ENCODE data around the gene CEACAM1.

CEACAM1 gene

DNA sequence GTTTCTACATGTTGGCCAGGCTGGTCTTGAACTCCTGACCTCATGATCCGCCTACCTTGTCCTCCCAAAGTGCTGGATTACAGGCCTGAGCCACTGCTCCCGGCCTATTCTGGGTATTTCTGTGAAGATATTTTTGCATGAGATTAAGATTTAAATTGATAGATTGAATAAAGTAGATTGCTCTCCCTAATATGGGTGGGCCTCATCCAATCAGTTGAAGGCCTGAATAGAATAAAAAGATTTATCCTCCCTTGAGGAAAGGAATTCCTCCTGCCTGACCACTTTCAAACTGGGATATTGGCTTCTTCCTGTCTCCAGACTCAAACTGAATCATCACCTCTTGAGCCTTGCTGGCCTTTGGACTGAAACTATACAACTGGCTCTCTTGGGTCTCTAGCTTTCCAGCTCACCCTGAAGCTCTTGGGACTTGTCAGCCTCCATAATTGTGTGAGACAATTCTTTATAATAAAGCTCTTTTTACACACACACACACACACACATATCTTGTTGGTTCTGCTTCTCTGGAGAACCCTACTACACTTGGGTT is 49.4 kb downstream of the CEACAM1 start:
- DNase-seq: no peak

DNA sequence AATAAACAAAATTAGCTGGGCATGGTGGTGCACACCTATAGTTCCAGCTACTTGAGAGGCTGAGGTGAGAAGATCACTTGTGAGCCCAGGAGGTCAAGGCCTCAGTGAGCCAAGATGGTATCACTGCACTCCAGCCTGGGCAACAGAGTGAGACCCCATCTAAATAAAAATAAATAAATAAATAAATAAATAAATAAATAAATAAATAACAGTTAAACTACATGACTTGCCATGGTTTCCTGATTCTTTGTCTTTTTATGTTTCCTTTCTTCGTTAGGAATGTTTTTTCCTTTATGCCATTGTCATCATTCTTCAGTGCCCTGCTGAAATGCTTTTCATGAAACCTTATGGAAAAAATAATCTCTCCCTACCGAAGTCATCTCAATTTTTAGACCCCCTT is 50.3 kb downstream of the CEACAM1 start:
- H3K36me3 ChIP-seq (ENCODE audit: control insufficient read depth, insufficient read depth, low read length): no peaks in the 10 kb centered on the region
- H3K4me1 ChIP-seq (ENCODE audit: control insufficient read depth, insufficient read depth, low read length, poor library complexity, severe bottlenecking): peaks cover 8% of the 10 kb centered on the region
- no peak overlapping the region for H3K4me3 ChIP-seq (ENCODE audit: insufficient read depth, low read depth, low read length, poor library complexity, severe bottlenecking)
- H3K27ac ChIP-seq (ENCODE audit: insufficient read depth, low read length, poor library complexity, severe bottlenecking): no peak overlapping the region
- no peaks in the 10 kb centered on the region for H3K27me3 ChIP-seq (replicated peaks; ENCODE audit: control insufficient read depth, insufficient read depth, low read length, poor library complexity, severe bottlenecking)
- H3K9me3 ChIP-seq (ENCODE audit: control insufficient read depth, low read length): no peaks in the 10 kb centered on the region
- DNase-seq: no peak

More for the DNA sequence above, 49.4 kb downstream of the CEACAM1 start:
- Histone ChIP-seq H3K27me3 (replicated peaks; ENCODE audit: control insufficient read depth, insufficient read depth, low read length, poor library complexity, severe bottlenecking) (no peaks in the 10 kb centered on the region), H3K27ac (ENCODE audit: insufficient read depth, low read length, poor library complexity, severe bottlenecking) (no peak overlapping the region), H3K4me1 (ENCODE audit: control insufficient read depth, insufficient read depth, low read length, poor library complexity, severe bottlenecking) (peaks cover 8% of the 10 kb centered on the region), H3K4me3 (ENCODE audit: insufficient read depth, low read depth, low read length, poor library complexity, severe bottlenecking) (no peak overlapping the region), H3K9me3 (ENCODE audit: control insufficient read depth, low read length) (no peaks in the 10 kb centered on the region), H3K36me3 (ENCODE audit: control insufficient read depth, insufficient read depth, low read length) (no peaks in the 10 kb centered on the region)

DNA sequence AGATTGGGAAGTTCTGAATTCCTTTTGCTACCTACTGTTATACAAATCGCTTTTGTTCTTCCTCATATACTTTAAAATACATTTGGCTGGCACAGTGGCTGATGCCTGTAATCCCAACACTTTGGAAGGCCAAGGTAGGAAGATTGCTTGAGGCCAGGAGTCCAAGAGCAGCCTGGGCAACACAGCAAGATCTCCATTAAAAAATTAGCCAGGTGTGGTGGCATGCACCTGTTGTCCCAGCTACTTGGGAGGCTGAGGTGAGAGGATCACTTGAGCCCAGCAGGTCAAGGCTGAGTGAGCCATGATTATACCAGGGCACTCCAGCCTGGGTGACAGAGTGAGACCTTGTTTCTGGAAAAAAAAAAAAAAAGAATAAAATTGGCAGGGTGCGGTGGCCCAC is 51.2 kb downstream of the CEACAM1 start:
- H3K4me3 ChIP-seq (ENCODE audit: insufficient read depth, low read depth, low read length, poor library complexity, severe bottlenecking): no peak overlapping the region
- H3K9me3 ChIP-seq (ENCODE audit: control insufficient read depth, low read length): no peaks in the 10 kb centered on the region
- H3K27ac ChIP-seq (ENCODE audit: insufficient read depth, low read length, poor library complexity, severe bottlenecking): no peak overlapping the region
- no peak for DNase-seq
- no peaks in the 10 kb centered on the region for H3K36me3 ChIP-seq (ENCODE audit: control insufficient read depth, insufficient read depth, low read length)
- H3K4me1 ChIP-seq (ENCODE audit: control insufficient read depth, insufficient read depth, low read length, poor library complexity, severe bottlenecking): peaks cover 8% of the 10 kb centered on the region
- no peaks in the 10 kb centered on the region for H3K27me3 ChIP-seq (replicated peaks; ENCODE audit: control insufficient read depth, insufficient read depth, low read length, poor library complexity, severe bottlenecking)

DNA sequence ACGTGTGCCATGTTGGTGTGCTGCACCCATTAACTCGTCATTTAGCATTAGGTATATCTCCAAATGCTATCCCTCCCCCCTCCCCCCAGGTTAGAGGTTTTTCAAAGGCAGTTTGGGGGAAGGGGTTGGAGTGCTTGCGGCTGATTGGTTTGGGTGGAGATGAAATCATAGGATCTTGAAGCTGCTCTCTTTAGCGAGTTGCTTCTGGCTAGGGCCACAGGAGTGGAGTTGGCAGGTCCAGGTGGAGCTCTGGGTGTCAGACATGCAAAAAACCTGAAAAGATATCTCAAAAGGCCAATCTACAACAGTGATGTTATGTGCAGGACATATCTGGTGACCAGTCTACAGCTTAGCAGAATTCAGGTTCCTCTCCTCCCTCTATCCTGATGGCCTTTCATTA is 52.9 kb downstream of the CEACAM1 start:
- Histone ChIP-seq H3K27me3 (replicated peaks; ENCODE audit: control insufficient read depth, insufficient read depth, low read length, poor library complexity, severe bottlenecking) (no peaks in the 10 kb centered on the region), H3K4me1 (ENCODE audit: control insufficient read depth, insufficient read depth, low read length, poor library complexity, severe bottlenecking) (no peaks in the 10 kb centered on the region), H3K4me3 (ENCODE audit: insufficient read depth, low read depth, low read length, poor library complexity, severe bottlenecking) (no peak overlapping the region), H3K27ac (ENCODE audit: insufficient read depth, low read length, poor library complexity, severe bottlenecking) (no peak overlapping the region), H3K36me3 (ENCODE audit: control insufficient read depth, insufficient read depth, low read length) (no peaks in the 10 kb centered on the region), H3K9me3 (ENCODE audit: control insufficient read depth, low read length) (no peaks in the 10 kb centered on the region)
- DNase-seq: no peak

DNA sequence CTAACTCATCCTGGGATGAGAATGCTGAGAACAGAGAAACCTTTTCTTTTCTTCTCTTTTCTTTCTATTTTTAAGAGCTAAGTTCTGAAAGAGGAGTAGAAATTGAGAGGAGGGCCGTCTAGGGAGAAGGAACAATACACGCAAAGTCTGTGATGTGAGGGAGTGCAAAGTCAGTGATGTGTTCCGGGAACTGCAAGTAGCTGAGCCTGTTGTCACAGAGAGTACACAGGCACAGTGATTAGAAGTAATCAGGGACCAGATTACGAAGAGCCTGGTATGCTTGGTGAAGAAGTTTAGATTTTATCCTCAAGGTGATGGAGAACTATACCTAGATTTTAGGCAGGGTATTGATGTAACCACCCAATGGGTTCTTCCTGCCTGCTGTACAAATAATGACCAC is 53.5 kb downstream of the CEACAM1 start:
- Histone ChIP-seq H3K27ac (ENCODE audit: insufficient read depth, low read length, poor library complexity, severe bottlenecking) (no peak overlapping the region), H3K9me3 (ENCODE audit: control insufficient read depth, low read length) (no peaks in the 10 kb centered on the region), H3K36me3 (ENCODE audit: control insufficient read depth, insufficient read depth, low read length) (no peaks in the 10 kb centered on the region), H3K4me1 (ENCODE audit: control insufficient read depth, insufficient read depth, low read length, poor library complexity, severe bottlenecking) (no peaks in the 10 kb centered on the region), H3K27me3 (replicated peaks; ENCODE audit: control insufficient read depth, insufficient read depth, low read length, poor library complexity, severe bottlenecking) (no peaks in the 10 kb centered on the region), H3K4me3 (ENCODE audit: insufficient read depth, low read depth, low read length, poor library complexity, severe bottlenecking) (no peak overlapping the region)
- DNase-seq: no peak

DNA sequence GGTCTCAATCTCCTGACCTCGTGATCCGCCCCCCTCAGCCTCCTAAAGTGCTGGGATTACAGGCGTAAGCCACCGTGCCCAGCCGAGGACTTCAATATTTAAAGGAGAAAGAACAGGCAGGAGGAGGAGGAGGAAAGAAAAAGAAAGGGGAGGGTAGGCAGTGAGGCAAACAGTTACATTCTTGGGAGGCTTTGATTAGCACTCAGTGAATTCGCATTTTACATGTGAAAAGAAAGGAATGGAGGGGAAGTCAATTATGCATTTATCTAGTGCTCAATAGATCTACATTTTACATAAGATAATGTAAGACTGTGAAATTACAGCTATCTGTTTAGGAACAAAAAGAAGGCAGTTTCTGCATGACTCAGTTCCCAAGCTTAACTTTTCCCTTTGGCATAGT is 54.6 kb downstream of the CEACAM1 start:
- Histone ChIP-seq H3K36me3 (ENCODE audit: control insufficient read depth, insufficient read depth, low read length) (no peaks in the 10 kb centered on the region), H3K4me3 (ENCODE audit: insufficient read depth, low read depth, low read length, poor library complexity, severe bottlenecking) (no peak overlapping the region), H3K4me1 (ENCODE audit: control insufficient read depth, insufficient read depth, low read length, poor library complexity, severe bottlenecking) (no peaks in the 10 kb centered on the region), H3K27ac (ENCODE audit: insufficient read depth, low read length, poor library complexity, severe bottlenecking) (no peak overlapping the region), H3K9me3 (ENCODE audit: control insufficient read depth, low read length) (no peaks in the 10 kb centered on the region), H3K27me3 (replicated peaks; ENCODE audit: control insufficient read depth, insufficient read depth, low read length, poor library complexity, severe bottlenecking) (no peaks in the 10 kb centered on the region)
- no peak for DNase-seq

DNA sequence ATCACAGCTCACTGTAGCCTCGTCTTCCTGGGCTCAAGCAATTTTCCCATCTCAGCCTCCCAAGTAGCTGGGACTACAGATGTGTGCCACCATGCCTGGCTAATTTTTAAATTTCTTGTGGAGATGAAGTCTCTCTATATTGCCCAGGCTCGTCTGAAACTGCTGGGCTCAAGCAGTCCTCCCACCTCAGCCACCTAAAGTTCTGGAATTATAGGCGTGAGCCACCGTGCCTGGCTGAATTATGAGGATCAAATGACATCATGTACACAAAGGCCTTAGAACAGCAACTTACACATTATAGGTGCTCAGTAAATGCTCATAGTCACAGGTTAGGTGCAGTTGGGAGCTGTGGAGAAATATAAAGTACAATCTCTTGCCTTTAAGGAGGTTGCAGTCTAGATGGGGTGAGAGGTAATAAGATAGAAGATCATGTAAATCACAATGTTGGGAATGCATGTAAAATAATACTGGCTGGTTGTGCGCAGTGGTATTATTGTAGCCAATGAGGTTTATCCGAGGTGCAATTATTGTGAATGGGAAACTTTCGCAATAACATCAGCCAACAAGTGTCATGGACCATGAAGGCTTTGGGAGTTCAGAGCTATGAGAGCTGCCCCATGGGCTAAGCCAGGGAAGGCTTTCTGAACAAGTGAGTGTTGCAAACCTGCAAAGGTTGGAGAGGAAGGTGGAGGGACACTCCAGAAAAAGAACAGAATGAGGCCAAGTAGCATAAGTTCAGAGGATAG is 55.7 kb downstream of the CEACAM1 start:
- no peak for DNase-seq
- no peaks in the 10 kb centered on the region for H3K27me3 ChIP-seq (replicated peaks; ENCODE audit: control insufficient read depth, insufficient read depth, low read length, poor library complexity, severe bottlenecking)

DNA sequence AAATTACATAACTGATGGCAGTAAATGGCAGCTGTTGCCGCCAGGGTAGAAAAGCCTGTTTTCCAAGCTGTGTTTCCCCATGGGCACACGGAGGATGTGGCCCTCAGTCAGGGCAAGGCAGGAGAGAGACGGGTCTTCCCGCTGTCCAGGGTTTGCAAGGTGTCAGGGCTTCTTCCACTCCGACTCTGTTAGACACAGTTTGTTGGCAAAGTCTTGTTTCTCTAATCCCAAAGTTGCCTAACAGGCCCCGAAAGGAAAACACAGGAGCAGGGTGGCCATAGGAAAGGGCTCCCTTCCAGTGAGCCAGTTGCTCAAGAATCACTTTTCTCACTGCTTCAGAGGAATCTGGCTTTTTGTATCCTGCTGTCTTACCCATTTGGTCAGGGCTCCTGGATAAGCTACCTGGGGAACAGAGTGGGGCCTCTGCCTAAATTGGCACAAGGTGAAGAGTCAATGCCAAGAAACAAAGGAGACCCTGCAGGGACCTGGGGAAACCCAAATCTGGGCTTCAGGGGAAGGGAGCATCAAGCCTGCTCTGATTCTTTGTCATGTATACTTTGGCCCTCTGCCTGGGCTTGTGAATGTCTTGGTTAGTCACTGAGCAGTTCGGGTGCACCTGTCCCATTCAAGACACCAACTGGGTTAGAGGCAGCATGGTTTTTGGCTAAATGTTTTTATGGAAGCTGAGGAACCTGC is 56.6 kb downstream of the CEACAM1 start:
- Histone ChIP-seq H3K4me3 (ENCODE audit: insufficient read depth, low read depth, low read length, poor library complexity, severe bottlenecking) (no peak overlapping the region), H3K27ac (ENCODE audit: insufficient read depth, low read length, poor library complexity, severe bottlenecking) (no peak overlapping the region), H3K9me3 (ENCODE audit: control insufficient read depth, low read length) (no peaks in the 10 kb centered on the region), H3K4me1 (ENCODE audit: control insufficient read depth, insufficient read depth, low read length, poor library complexity, severe bottlenecking) (no peaks in the 10 kb centered on the region), H3K36me3 (ENCODE audit: control insufficient read depth, insufficient read depth, low read length) (no peaks in the 10 kb centered on the region), H3K27me3 (replicated peaks; ENCODE audit: control insufficient read depth, insufficient read depth, low read length, poor library complexity, severe bottlenecking) (no peaks in the 10 kb centered on the region)
- no peak for DNase-seq

More for the DNA sequence above, 55.7 kb downstream of the CEACAM1 start:
- H3K4me1 ChIP-seq (ENCODE audit: control insufficient read depth, insufficient read depth, low read length, poor library complexity, severe bottlenecking): no peaks in the 10 kb centered on the region
- no peaks in the 10 kb centered on the region for H3K9me3 ChIP-seq (ENCODE audit: control insufficient read depth, low read length)
- no peaks in the 10 kb centered on the region for H3K36me3 ChIP-seq (ENCODE audit: control insufficient read depth, insufficient read depth, low read length)
- H3K4me3 ChIP-seq (ENCODE audit: insufficient read depth, low read depth, low read length, poor library complexity, severe bottlenecking): no peak overlapping the region
- H3K27ac ChIP-seq (ENCODE audit: insufficient read depth, low read length, poor library complexity, severe bottlenecking): no peak overlapping the region

DNA sequence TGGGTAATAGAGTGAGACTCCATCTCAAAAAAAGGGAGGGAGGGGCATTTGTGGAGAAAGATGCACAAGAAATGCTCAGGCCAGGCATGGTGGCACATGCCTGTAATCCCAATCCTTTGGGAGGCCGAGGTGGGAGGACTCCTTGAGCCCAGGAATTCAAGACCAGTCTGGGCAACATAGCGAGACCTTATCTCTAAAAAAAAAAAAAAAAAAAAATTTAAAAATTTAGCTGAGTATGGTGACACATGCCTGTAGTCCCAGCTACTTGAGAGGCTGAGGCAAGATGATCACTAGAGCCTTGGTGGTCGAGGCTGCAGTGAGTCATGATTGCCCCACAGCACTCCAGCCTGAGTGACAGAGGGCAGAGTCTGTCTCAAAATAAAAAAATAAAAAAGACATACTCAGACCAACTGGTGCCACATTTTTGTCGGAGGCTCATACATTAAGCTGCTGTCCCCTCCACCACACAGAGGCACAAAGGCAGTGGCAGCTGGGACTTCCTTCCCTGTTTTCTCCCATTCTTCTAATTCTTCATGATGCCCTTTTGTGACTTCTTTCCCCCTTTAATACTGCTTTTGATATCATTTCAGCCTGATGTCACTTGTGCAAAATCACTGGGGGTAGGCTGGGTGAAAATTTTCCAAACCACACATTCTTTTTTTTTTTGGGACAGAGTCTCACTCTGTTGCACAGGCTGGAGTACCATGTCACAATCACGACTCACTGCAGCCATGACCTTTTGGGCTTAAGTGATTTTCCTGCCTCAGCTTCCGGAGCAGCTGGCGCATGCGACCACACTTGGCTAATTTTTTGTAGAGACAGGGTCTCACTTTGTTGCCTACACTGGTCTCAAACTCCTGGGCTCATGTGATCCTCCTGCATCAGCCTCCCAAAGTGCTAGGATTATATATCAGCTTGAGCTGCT is 58.7 kb downstream of the CEACAM1 start:
- Histone ChIP-seq H3K27ac (ENCODE audit: insufficient read depth, low read length, poor library complexity, severe bottlenecking) (no peak overlapping the region), H3K9me3 (ENCODE audit: control insufficient read depth, low read length) (no peaks in the 10 kb centered on the region)
- DNase-seq: no peak

More for the DNA sequence above, 58.7 kb downstream of the CEACAM1 start:
- Histone ChIP-seq H3K4me3 (ENCODE audit: insufficient read depth, low read depth, low read length, poor library complexity, severe bottlenecking) (no peak overlapping the region), H3K36me3 (ENCODE audit: control insufficient read depth, insufficient read depth, low read length) (no peaks in the 10 kb centered on the region), H3K4me1 (ENCODE audit: control insufficient read depth, insufficient read depth, low read length, poor library complexity, severe bottlenecking) (no peaks in the 10 kb centered on the region), H3K27me3 (replicated peaks; ENCODE audit: control insufficient read depth, insufficient read depth, low read length, poor library complexity, severe bottlenecking) (no peaks in the 10 kb centered on the region)

Measured in effector memory CD4-positive, alpha-beta T cell (primary cell).